ENCODE results near the gene SLC25A1.

The SLC25A1 gene

GRCh38 chr22:19139001-19139356 is 39.6 kb downstream of the SLC25A1 start:
- FAIRE-seq: no peak
- TF ChIP-seq POLR2AphosphoS5 (IDR thresholded peaks at IDR 0.05; ENCODE audit: low read depth, low read length) (no peak), POLR2A (IDR thresholded peaks at IDR 0.05; ENCODE audit: low read depth, low read length) (no peak), TAF1 (IDR thresholded peaks at IDR 0.05; ENCODE audit: borderline replicate concordance, low read depth, low read length) (no peak)
- DNase-seq (ENCODE audit: insufficient read length): no peak

- DNase-seq (ENCODE audit: insufficient read length) (no peak), FAIRE-seq (no peak)
- TF ChIP-seq TAF1 (IDR thresholded peaks at IDR 0.05; ENCODE audit: borderline replicate concordance, low read depth, low read length) (no peak), POLR2AphosphoS5 (IDR thresholded peaks at IDR 0.05; ENCODE audit: low read depth, low read length) (no peak), POLR2A (IDR thresholded peaks at IDR 0.05; ENCODE audit: low read depth, low read length) (no peak)
Observed at GRCh38 chr22:19138217-19139000, 40.1 kb downstream of the SLC25A1 start.

- DNase-seq (ENCODE audit: insufficient read length): no peak
- TF ChIP-seq POLR2AphosphoS5 (IDR thresholded peaks at IDR 0.05; ENCODE audit: low read depth, low read length) (no peak), POLR2A (IDR thresholded peaks at IDR 0.05; ENCODE audit: low read depth, low read length) (no peak), TAF1 (IDR thresholded peaks at IDR 0.05; ENCODE audit: borderline replicate concordance, low read depth, low read length) (no peak)
- FAIRE-seq: no peak
Observed at GRCh38 chr22:19137384-19138216, 40.9 kb downstream of the SLC25A1 start.

GRCh38 chr22:19136915-19137314 is 41.6 kb downstream of the SLC25A1 start:
- DNase-seq (ENCODE audit: insufficient read length) (no peak), FAIRE-seq (no peak)

GRCh38 chr22:19134874-19135273 is 43.7 kb downstream of the SLC25A1 start:
- FAIRE-seq (no peak), DNase-seq (ENCODE audit: insufficient read length) (no peak)
- TF ChIP-seq POLR2A (IDR thresholded peaks at IDR 0.05; ENCODE audit: low read depth, low read length): no peak
- TF ChIP-seq TAF1 (IDR thresholded peaks at IDR 0.05; ENCODE audit: borderline replicate concordance, low read depth, low read length): no peak
- no peak for TF ChIP-seq POLR2AphosphoS5 (IDR thresholded peaks at IDR 0.05; ENCODE audit: low read depth, low read length)

More at GRCh38 chr22:19136915-19137314, 41.6 kb downstream of the SLC25A1 start:
- TF ChIP-seq TAF1 (IDR thresholded peaks at IDR 0.05; ENCODE audit: borderline replicate concordance, low read depth, low read length) (no peak), POLR2AphosphoS5 (IDR thresholded peaks at IDR 0.05; ENCODE audit: low read depth, low read length) (no peak), POLR2A (IDR thresholded peaks at IDR 0.05; ENCODE audit: low read depth, low read length) (no peak)

- FAIRE-seq (no peak), DNase-seq (ENCODE audit: insufficient read length) (no peak)
Observed at GRCh38 chr22:19134176-19134831, 44.2 kb downstream of the SLC25A1 start.

GRCh38 chr22:19133561-19133960 is 45.0 kb downstream of the SLC25A1 start:
- no peak for TF ChIP-seq POLR2A (IDR thresholded peaks at IDR 0.05; ENCODE audit: low read depth, low read length)
- TF ChIP-seq TAF1 (IDR thresholded peaks at IDR 0.05; ENCODE audit: borderline replicate concordance, low read depth, low read length): no peak
- TF ChIP-seq POLR2AphosphoS5 (IDR thresholded peaks at IDR 0.05; ENCODE audit: low read depth, low read length): no peak
- FAIRE-seq: no peak
- no peak for DNase-seq (ENCODE audit: insufficient read length)

More at GRCh38 chr22:19134176-19134831, 44.2 kb downstream of the SLC25A1 start:
- TF ChIP-seq POLR2A (IDR thresholded peaks at IDR 0.05; ENCODE audit: low read depth, low read length) (no peak), POLR2AphosphoS5 (IDR thresholded peaks at IDR 0.05; ENCODE audit: low read depth, low read length) (no peak), TAF1 (IDR thresholded peaks at IDR 0.05; ENCODE audit: borderline replicate concordance, low read depth, low read length) (no peak)

- DNase-seq (ENCODE audit: insufficient read length) (no peak), FAIRE-seq (no peak)
- TF ChIP-seq POLR2AphosphoS5 (IDR thresholded peaks at IDR 0.05; ENCODE audit: low read depth, low read length): no peak; the same call in 1 of the 2 replicates
- peak; percentile 33; the same call in 1 of the 2 replicates for TF ChIP-seq POLR2A (IDR thresholded peaks at IDR 0.05; ENCODE audit: low read depth, low read length)
- TF ChIP-seq TAF1 (IDR thresholded peaks at IDR 0.05; ENCODE audit: borderline replicate concordance, low read depth, low read length): no peak
Observed at GRCh38 chr22:19132693-19133400, 45.7 kb downstream of the SLC25A1 start.

GRCh38 chr22:19132153-19132552 is 46.4 kb downstream of the SLC25A1 start:
- no peak for DNase-seq (ENCODE audit: insufficient read length)
- TF ChIP-seq TAF1 (IDR thresholded peaks at IDR 0.05; ENCODE audit: borderline replicate concordance, low read depth, low read length) (no peak), POLR2AphosphoS5 (IDR thresholded peaks at IDR 0.05; ENCODE audit: low read depth, low read length) (no peak), POLR2A (IDR thresholded peaks at IDR 0.05; ENCODE audit: low read depth, low read length) (no peak)
- FAIRE-seq: no peak

- TF ChIP-seq POLR2A (IDR thresholded peaks at IDR 0.05; ENCODE audit: low read depth, low read length) (no peak), TAF1 (IDR thresholded peaks at IDR 0.05; ENCODE audit: borderline replicate concordance, low read depth, low read length) (no peak), POLR2AphosphoS5 (IDR thresholded peaks at IDR 0.05; ENCODE audit: low read depth, low read length) (no peak)
- DNase-seq (ENCODE audit: insufficient read length) (no peak), FAIRE-seq (no peak)
Observed at GRCh38 chr22:19131685-19132015, 46.9 kb downstream of the SLC25A1 start.

All from GM12892 (cell line).